HepG2 (cell line): ENCODE data around the gene EFNA4. TPM values are rescaled to one million over a fixed set of nuclear protein-coding genes. Genes with fewer than 3 reads are reported as not detected.

Experiments used
- DNMT3B ChIP-seq: conservative IDR thresholded peaks from 2 replicates; pipeline ENCODE4 v1.6.1; 2016; ENCODE audit warnings: missing biosample characterization, control low read depth
- E2F2 ChIP-seq: sonication (generic); formaldehyde crosslinking; IDR thresholded peaks from 2 replicates; pipeline ENCODE4 v1.4.0; 2020; ENCODE audit warnings: missing genetic modification reagents, borderline replicate concordance
- HMG20B ChIP-seq: conservative IDR thresholded peaks from 2 replicates; pipeline ENCODE4 v1.6.1; 2016; ENCODE audit warnings: missing genetic modification reagents, missing compliant biosample characterization
- HNRNPK ChIP-seq: fragments of 200-400 bp; formaldehyde crosslinking; IDR thresholded peaks from 2 replicates; pipeline ENCODE4 v1.6.1; 2018; ENCODE audit warnings: low read length, low read depth, moderate library complexity, mild to moderate bottlenecking; ENCODE audit not compliant: poor library complexity, severe bottlenecking
- IRF2 ChIP-seq: IDR thresholded peaks from 2 replicates; pipeline ENCODE4 v1.6.1; 2018; ENCODE audit warnings: missing genetic modification reagents, missing compliant biosample characterization
- MEIS1 ChIP-seq: sonication (generic); formaldehyde crosslinking; IDR thresholded peaks from 2 replicates; pipeline ENCODE4 v1.9.0; 2021; ENCODE audit warnings: mild to moderate bottlenecking, missing genetic modification reagents, moderate library complexity, borderline replicate concordance
- NR2C2 ChIP-seq: sonication (generic); formaldehyde crosslinking; IDR thresholded peaks from 2 replicates; pipeline ENCODE4 v1.4.0; 2020; ENCODE audit warnings: missing genetic modification reagents, mild to moderate bottlenecking, moderate library complexity, borderline replicate concordance
- POGK ChIP-seq: sonication (generic); formaldehyde crosslinking; conservative IDR thresholded peaks from 2 replicates; pipeline ENCODE4 v1.8.0; 2022; ENCODE audit warnings: mild to moderate bottlenecking, moderate library complexity, missing genetic modification reagents
- THAP9 ChIP-seq: sonication (generic); formaldehyde crosslinking; IDR thresholded peaks from 2 replicates; pipeline ENCODE4; 2020; ENCODE audit warnings: missing genetic modification reagents, mild to moderate bottlenecking, borderline replicate concordance
- ZMYM3 ChIP-seq: sonication (generic); formaldehyde crosslinking; IDR thresholded peaks from 2 replicates; pipeline ENCODE4 v1.5.1; 2020; ENCODE audit warnings: mild to moderate bottlenecking, missing genetic modification reagents
- ZNF414 ChIP-seq: sonication (generic); formaldehyde crosslinking; IDR thresholded peaks from 2 replicates; pipeline ENCODE4 v1.5.0; 2020; ENCODE audit warnings: missing genetic modification reagents
- ZNF546 ChIP-seq: sonication (generic); formaldehyde crosslinking; conservative IDR thresholded peaks from 2 replicates; pipeline ENCODE4 v1.8.1; 2023; ENCODE audit warnings: mild to moderate bottlenecking, missing genetic modification reagents
- ZNF552 ChIP-seq: sonication (generic); formaldehyde crosslinking; IDR thresholded peaks from 2 replicates; pipeline ENCODE4 v1.9.0; 2022; ENCODE audit warnings: missing genetic modification reagents, mild to moderate bottlenecking, borderline replicate concordance
- ZNF580 ChIP-seq: IDR thresholded peaks from 2 replicates; pipeline ENCODE4 v1.6.1; 2016; ENCODE audit warnings: low read depth, borderline replicate concordance
- ZNF710 ChIP-seq: sonication (generic); formaldehyde crosslinking; IDR thresholded peaks from 2 replicates; pipeline ENCODE4 v1.5.0; 2020; ENCODE audit warnings: mild to moderate bottlenecking, missing genetic modification reagents, borderline replicate concordance
- ZSCAN5A ChIP-seq: sonication (generic); formaldehyde crosslinking; IDR thresholded peaks from 2 replicates; pipeline ENCODE4 v1.8.0; 2022; ENCODE audit warnings: mild to moderate bottlenecking, missing genetic modification reagents, borderline replicate concordance
- polyA plus RNA-seq, 8 experiments: library from polyadenylated mRNA; depleted of rRNA in 3 of 8; stranded (reverse) in 7 of 8; unstranded in 1 of 8; fragments of >200 nt; fragmentation: Illumina TruSeq in 4 of 8; extraction: Trizol in 4 of 8; gene quantifications; 2 replicates each; pipeline versions ENCODE4 v1.2.1 to v1.2.3, GENCODE V29; 2011 to 2016; ENCODE audit warnings: low read depth in 4 of 8, missing spikeins in 1 of 8, mixed read lengths in 1 of 8; ENCODE audit not compliant: insufficient read depth in 1 of 8
- total RNA-seq, 5 experiments: library from RNA; depleted of rRNA; stranded (reverse); fragments of >200 nt; fragmentation: Illumina TruSeq; extraction: Trizol; gene quantifications; 2 replicates each; pipeline ENCODE4 v1.2.3, GENCODE V29; 2016; ENCODE audit warnings: low read depth in 1 of 5

EFNA4 gene
- total and polyA plus RNA-seq, 2 of the 13 experiments (the other 11 are each of a cell fraction or from before 2014, with no cell fraction given): 12.0 to 17.2 TPM

GRCh38 chr1:155050560-155051341 is 12.8 kb upstream of the EFNA4 start, which contains the start of gene ADAM15 (continued):
- no peak for TF ChIP-seq ZSCAN5A
- peak; percentile 57; the same call in 1 of the 2 replicates for TF ChIP-seq ZMYM3 (CRISPR knock-in tag)
- peak; percentile 91 for TF ChIP-seq DNMT3B (CRISPR knock-in tag)
- no peak for TF ChIP-seq HMG20B (CRISPR knock-in tag)
- peak; percentile 12; the same call in 1 of the 2 replicates for TF ChIP-seq NR2C2 (CRISPR knock-in tag)
- peak; percentile 68; the same call in 1 of the 2 replicates for TF ChIP-seq POGK
- TF ChIP-seq E2F2 (CRISPR knock-in tag): peak; percentile 56; the same call in 1 of the 2 replicates
- TF ChIP-seq THAP9 (CRISPR knock-in tag): peak; percentile 86
- TF ChIP-seq IRF2: no peak
- TF ChIP-seq ZNF580 (CRISPR knock-in tag): peak; percentile 100
- peak; percentile 57; the same call in 1 of the 2 replicates for TF ChIP-seq ZNF710 (CRISPR knock-in tag)
- TF ChIP-seq HNRNPK: peak; percentile 20
- peak; percentile 93; the same call in 1 of the 2 replicates for TF ChIP-seq ZNF546
- peak; percentile 89; the same call in 1 of the 2 replicates for TF ChIP-seq ZNF414 (CRISPR knock-in tag)
- TF ChIP-seq ZNF552 (CRISPR knock-in tag): 0 out of 2 replicates have a peak, but pooled peaks have one; percentile 29
- peak; percentile 75; the same call in 1 of the 2 replicates for TF ChIP-seq MEIS1 (CRISPR knock-in tag)
